Nephron (organoid): ENCODE measurements around the gene ISLR.

Experiments
- H3K27ac Mint-ChIP-seq, 3 experiments: 2 replicates each; pipeline ENCODE4 v1.8.0; 2020; ENCODE audit warnings: mixed read lengths in 3 of 3, mild to moderate bottlenecking in 2 of 3, moderate library complexity in 1 of 3
- H3K27me3 Mint-ChIP-seq: 2 replicates; pipeline ENCODE4 v1.8.0; 2021; ENCODE audit warnings: low read depth, mild to moderate bottlenecking, moderate library complexity, mixed read lengths
- H3K36me3 Mint-ChIP-seq: 2 replicates; pipeline ENCODE4 v1.8.0; 2020; ENCODE audit warnings: low read depth, mixed read lengths
- H3K4me1 Mint-ChIP-seq: 2 replicates; pipeline ENCODE4 v1.8.0; 2020; ENCODE audit warnings: mixed read lengths
- H3K4me3 Mint-ChIP-seq, 3 experiments: 2 replicates each; pipeline ENCODE4 v1.8.0; 2020; ENCODE audit warnings: mild to moderate bottlenecking in 3 of 3, mixed read lengths in 3 of 3, moderate library complexity in 2 of 3
- H3K9me3 Mint-ChIP-seq: 2 replicates; pipeline ENCODE4 v1.8.0; 2020; ENCODE audit warnings: mixed read lengths
- TF ChIP-seq, protein P1 (sequence below), 3 experiments: fragments of 200-600 bp; sonication (generic); IDR thresholded peaks; one replicate each; pipeline ENCODE4 v1.5.0; 2021; ENCODE audit warnings: antibody characterized with exemption in 3 of 3; ENCODE audit not compliant: unreplicated experiment in 3 of 3

ISLR gene

DNA sequence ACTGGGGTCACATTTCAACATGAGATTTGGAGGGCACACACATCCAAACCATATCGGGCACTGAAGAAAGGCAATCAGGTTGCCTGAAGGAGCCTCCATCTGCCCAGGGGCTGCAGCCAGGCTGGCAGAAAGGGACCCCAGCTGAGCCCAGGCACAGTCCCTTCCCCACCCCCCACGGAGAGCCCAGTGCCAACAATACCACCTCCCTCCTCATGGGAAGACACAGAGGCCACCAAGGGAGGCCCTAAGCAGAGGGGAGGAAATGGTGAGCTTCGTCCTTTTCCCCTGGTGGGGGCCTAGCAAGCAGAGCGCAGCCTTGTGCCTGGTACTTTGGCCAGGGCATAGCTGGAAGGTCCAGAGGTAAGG lies 32.1 kb downstream of the ISLR start:
- H3K27me3 Mint-ChIP-seq = peaks cover 4% of the 10 kb centered on the region
- H3K9me3 Mint-ChIP-seq = no peaks in the 10 kb centered on the region
- TF ChIP-seq, protein P1, sequence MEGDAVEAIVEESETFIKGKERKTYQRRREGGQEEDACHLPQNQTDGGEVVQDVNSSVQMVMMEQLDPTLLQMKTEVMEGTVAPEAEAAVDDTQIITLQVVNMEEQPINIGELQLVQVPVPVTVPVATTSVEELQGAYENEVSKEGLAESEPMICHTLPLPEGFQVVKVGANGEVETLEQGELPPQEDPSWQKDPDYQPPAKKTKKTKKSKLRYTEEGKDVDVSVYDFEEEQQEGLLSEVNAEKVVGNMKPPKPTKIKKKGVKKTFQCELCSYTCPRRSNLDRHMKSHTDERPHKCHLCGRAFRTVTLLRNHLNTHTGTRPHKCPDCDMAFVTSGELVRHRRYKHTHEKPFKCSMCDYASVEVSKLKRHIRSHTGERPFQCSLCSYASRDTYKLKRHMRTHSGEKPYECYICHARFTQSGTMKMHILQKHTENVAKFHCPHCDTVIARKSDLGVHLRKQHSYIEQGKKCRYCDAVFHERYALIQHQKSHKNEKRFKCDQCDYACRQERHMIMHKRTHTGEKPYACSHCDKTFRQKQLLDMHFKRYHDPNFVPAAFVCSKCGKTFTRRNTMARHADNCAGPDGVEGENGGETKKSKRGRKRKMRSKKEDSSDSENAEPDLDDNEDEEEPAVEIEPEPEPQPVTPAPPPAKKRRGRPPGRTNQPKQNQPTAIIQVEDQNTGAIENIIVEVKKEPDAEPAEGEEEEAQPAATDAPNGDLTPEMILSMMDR (IDR thresholded peaks at IDR 0.05; ENCODE audit: unreplicated experiment in 3 of 3) = no peak
- peaks cover 95% of the 10 kb centered on the region for H3K4me1 Mint-ChIP-seq
- H3K27ac Mint-ChIP-seq = peak overlapping the region; percentile 97 to 99 (median 98)
- H3K4me3 Mint-ChIP-seq = no peak overlapping the region
- no peaks in the 10 kb centered on the region for H3K36me3 Mint-ChIP-seq

DNA sequence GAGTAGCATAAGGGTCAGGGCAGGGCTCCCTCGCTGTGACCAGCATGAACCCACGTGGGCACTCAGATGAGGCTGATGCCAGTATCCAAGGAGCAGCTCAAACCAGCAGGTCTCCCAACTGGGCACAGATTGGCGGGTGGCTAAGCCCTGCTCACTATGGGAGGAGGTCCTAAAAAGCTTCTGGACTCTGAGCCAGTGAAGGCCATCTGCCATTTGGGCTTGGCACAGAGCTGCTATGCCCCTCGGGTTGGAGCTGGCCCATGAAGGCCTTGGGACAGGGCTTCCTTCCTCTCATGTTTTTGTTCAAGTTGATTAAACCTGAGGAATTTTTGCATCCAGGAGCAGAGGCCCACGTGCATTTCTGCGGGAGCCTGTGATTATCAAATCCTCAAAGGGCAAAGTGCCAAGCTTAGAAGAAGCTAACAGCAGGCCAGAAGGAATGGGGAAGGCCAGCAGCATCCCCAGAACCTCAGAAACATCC lies 33.3 kb downstream of the ISLR start:
- H3K36me3 Mint-ChIP-seq = no peaks in the 10 kb centered on the region
- H3K4me1 Mint-ChIP-seq = peaks cover 92% of the 10 kb centered on the region
- peak overlapping the region; percentile 48 to 58 (median 52) for H3K4me3 Mint-ChIP-seq
- H3K27me3 Mint-ChIP-seq = peaks cover 7% of the 10 kb centered on the region
- peak overlapping the region; percentile 86 to 98 (median 97) for H3K27ac Mint-ChIP-seq
- no peaks in the 10 kb centered on the region for H3K9me3 Mint-ChIP-seq
- TF ChIP-seq, protein P1 (IDR thresholded peaks at IDR 0.05; ENCODE audit: unreplicated experiment in 3 of 3) = no peak

DNA sequence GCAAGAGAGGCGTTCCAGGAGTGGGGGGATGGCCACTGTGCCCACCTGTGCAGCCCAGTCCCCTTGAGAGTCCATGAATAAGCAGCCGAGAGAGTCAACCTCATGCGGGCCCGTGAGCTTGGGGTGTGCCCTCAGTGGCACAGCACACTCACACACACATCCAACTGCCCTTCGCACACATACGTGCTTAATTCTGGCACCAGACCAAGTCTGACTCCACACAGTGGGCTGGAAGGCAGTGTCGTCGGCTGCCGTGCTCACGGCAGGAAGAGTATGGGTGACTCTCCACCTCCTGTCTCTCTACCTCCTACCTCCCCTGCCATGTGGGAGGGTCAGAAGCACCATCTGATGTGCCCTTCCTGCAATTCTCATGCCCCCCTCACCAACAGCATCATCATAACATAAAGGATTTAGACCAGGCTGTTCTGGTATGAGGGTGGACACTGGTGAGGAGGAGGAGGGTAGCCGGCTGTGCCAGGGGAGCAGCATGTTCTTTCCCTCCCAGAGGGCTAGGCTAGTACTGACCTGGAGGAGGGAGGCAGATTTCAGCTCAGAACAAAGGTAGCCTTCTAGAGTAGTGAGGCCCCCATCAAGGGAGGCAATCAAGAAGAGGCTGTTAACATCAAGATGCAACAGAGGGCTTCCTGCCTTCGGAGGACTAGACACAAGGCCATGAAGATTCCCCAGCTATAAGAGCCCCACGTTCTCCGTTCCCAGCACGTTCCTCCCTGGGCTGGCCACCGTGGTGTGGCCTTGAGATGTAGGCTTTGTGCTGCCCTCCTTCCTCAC lies 34.3 kb downstream of the ISLR start:
- TF ChIP-seq, protein P1 (IDR thresholded peaks at IDR 0.05; ENCODE audit: unreplicated experiment in 3 of 3) = no peak
- H3K9me3 Mint-ChIP-seq = no peaks in the 10 kb centered on the region
- peak overlapping the region; percentile 52 to 76 (median 71) for H3K4me3 Mint-ChIP-seq
- H3K36me3 Mint-ChIP-seq = no peaks in the 10 kb centered on the region
- H3K27me3 Mint-ChIP-seq = peaks cover 6% of the 10 kb centered on the region
- peak overlapping the region; percentile 86 to 98 (median 97) for H3K27ac Mint-ChIP-seq
- H3K4me1 Mint-ChIP-seq = peaks cover 92% of the 10 kb centered on the region

GRCh38 chr15:74208496-74208895 lies 35.0 kb downstream of the ISLR start:
- Mint-ChIP-seq H3K27ac (peak overlapping the region; percentile 86 to 98 (median 97)), H3K27me3 (peaks cover 6% of the 10 kb centered on the region), H3K9me3 (no peaks in the 10 kb centered on the region), H3K4me1 (peaks cover 92% of the 10 kb centered on the region), H3K36me3 (no peaks in the 10 kb centered on the region), H3K4me3 (peak overlapping the region; percentile 46 to 76 (median 71))
- TF ChIP-seq, protein P1 (IDR thresholded peaks at IDR 0.05; ENCODE audit: unreplicated experiment in 3 of 3) = no peak

- TF ChIP-seq, protein P1 (IDR thresholded peaks at IDR 0.05; ENCODE audit: unreplicated experiment in 3 of 3) = no peak
- Mint-ChIP-seq H3K4me1 (peaks cover 92% of the 10 kb centered on the region), H3K9me3 (no peaks in the 10 kb centered on the region), H3K36me3 (no peaks in the 10 kb centered on the region), H3K27ac (peak overlapping the region; percentile 86 to 98 (median 97)), H3K27me3 (peaks cover 6% of the 10 kb centered on the region), H3K4me3 (peak overlapping the region; percentile 46 to 76 (median 71))
Observed at GRCh38 chr15:74208901-74209559, 35.5 kb downstream of the ISLR start.
